DOHH2 (cell line): Measurements from ENCODE around the gene TPM2.

ENCODE experiments used
- H3F3A ChIP-seq: fragments of 200-600 bp; sonication (generic), shearing (Covaris generic); 2 replicates; pipeline ENCODE4 v1.6.0; 2016; ENCODE audit warnings: antibody characterized with exemption, mild to moderate bottlenecking; ENCODE audit not compliant: control insufficient read depth, insufficient read depth
- H3K27ac ChIP-seq: fragments of 200-600 bp; sonication (generic); 2 replicates; pipeline ENCODE4 v1.5.1; 2014; ENCODE audit warnings: low read depth, mild to moderate bottlenecking, low read length, moderate library complexity
- H3K27me3 ChIP-seq: fragments of 200-600 bp; sonication (generic); 2 replicates; pipeline ENCODE4 v1.6.1; 2014; ENCODE audit warnings: mild to moderate bottlenecking, low read length, mixed read lengths; ENCODE audit not compliant: control insufficient read depth
- H3K36me3 ChIP-seq: fragments of 200-600 bp; sonication (generic); 2 replicates; pipeline ENCODE4 v1.6.1; 2014; ENCODE audit warnings: mild to moderate bottlenecking, low read length, moderate library complexity, mixed read lengths; ENCODE audit not compliant: control insufficient read depth
- H3K4me1 ChIP-seq: fragments of 200-600 bp; sonication (generic); 2 replicates; pipeline ENCODE4 v1.6.1; 2014; ENCODE audit warnings: mild to moderate bottlenecking, low read length, mixed read lengths; ENCODE audit not compliant: control insufficient read depth
- H3K4me2 ChIP-seq: fragments of 200-600 bp; sonication (generic); 2 replicates; pipeline ENCODE4 v1.6.0; 2014; ENCODE audit warnings: mild to moderate bottlenecking, low read length, moderate library complexity
- H3K4me3 ChIP-seq: fragments of 200-600 bp; sonication (generic); 2 replicates; pipeline ENCODE4 v1.5.1; 2014; ENCODE audit warnings: mild to moderate bottlenecking, low read length, mixed read lengths
- H3K79me2 ChIP-seq: fragments of 200-600 bp; sonication (generic); 2 replicates; pipeline ENCODE4 v1.6.1; 2014; ENCODE audit warnings: mild to moderate bottlenecking, low read length, mixed read lengths; ENCODE audit not compliant: control insufficient read depth
- H3K9me2 ChIP-seq: fragments of 200-600 bp; sonication (generic); replicated peaks from 2 replicates; pipeline ENCODE4 v1.6.1; 2014; ENCODE audit warnings: mild to moderate bottlenecking, low read length, mixed read lengths; ENCODE audit not compliant: control insufficient read depth
- H3K9me3 ChIP-seq: fragments of 200-600 bp; sonication (generic); 2 replicates; pipeline ENCODE4 v1.6.1; 2014; ENCODE audit warnings: antibody characterized with exemption, low read length, mixed read lengths; ENCODE audit not compliant: control insufficient read depth, insufficient read depth
- H4K20me1 ChIP-seq: fragments of 200-600 bp; sonication (generic); 2 replicates; pipeline ENCODE4 v1.6.0; 2014; ENCODE audit warnings: low read depth, mild to moderate bottlenecking, antibody characterized with exemption, low read length, moderate library complexity; ENCODE audit not compliant: control insufficient read depth, insufficient read depth
- EZH2phosphoT487 ChIP-seq: fragments of 200-600 bp; sonication (generic); IDR thresholded peaks from 2 replicates; pipeline ENCODE4 v1.6.1; 2017; ENCODE audit warnings: borderline replicate concordance, mild to moderate bottlenecking, antibody characterized with exemption, low read length, moderate library complexity, mixed read lengths
- TF ChIP-seq, protein P1 (sequence below): fragments of 200-600 bp; sonication (generic); IDR thresholded peaks from one replicate; pipeline ENCODE4 v1.5.1; 2014; ENCODE audit warnings: antibody characterized with exemption, mild to moderate bottlenecking, low read depth, low read length; ENCODE audit not compliant: poor library complexity, severe bottlenecking

Gene TPM2

DNA sequence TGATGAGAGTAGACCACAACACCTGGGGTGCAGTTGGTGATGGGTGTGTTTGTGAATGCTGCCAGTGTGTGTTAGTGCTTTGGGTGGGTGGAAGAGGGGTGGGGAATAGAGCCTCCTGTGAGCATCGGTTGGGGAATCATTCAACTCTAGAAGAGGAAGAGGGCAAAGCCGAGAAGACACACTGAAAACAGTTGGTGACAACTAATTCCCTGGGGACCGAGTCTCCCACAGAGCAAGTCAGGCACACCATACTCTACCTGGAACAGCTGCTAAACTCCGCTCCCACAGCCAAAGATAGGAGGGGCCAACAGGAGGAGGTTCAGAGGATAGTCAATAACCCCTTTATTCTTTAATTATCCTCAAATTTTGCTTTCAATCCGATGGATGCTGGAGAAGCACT lies 23.2 kb downstream of the TPM2 start:
- H3K4me2 ChIP-seq, result no peak overlapping the region
- H3K4me1 ChIP-seq, result peaks cover 40% of the 10 kb centered on the region
- peaks cover 3% of the 10 kb centered on the region for H3F3A ChIP-seq
- H3K36me3 ChIP-seq, result peaks cover 34% of the 10 kb centered on the region
- H3K9me2 ChIP-seq, result no peaks in the 10 kb centered on the region
- no peak overlapping the region for H3K4me3 ChIP-seq
- no peaks in the 10 kb centered on the region for H3K9me3 ChIP-seq
- TF ChIP-seq, protein P1, sequence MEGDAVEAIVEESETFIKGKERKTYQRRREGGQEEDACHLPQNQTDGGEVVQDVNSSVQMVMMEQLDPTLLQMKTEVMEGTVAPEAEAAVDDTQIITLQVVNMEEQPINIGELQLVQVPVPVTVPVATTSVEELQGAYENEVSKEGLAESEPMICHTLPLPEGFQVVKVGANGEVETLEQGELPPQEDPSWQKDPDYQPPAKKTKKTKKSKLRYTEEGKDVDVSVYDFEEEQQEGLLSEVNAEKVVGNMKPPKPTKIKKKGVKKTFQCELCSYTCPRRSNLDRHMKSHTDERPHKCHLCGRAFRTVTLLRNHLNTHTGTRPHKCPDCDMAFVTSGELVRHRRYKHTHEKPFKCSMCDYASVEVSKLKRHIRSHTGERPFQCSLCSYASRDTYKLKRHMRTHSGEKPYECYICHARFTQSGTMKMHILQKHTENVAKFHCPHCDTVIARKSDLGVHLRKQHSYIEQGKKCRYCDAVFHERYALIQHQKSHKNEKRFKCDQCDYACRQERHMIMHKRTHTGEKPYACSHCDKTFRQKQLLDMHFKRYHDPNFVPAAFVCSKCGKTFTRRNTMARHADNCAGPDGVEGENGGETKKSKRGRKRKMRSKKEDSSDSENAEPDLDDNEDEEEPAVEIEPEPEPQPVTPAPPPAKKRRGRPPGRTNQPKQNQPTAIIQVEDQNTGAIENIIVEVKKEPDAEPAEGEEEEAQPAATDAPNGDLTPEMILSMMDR, result no peak
- no peak for TF ChIP-seq EZH2phosphoT487
- peaks cover 32% of the 10 kb centered on the region for H3K79me2 ChIP-seq
- H4K20me1 ChIP-seq, result no peaks in the 10 kb centered on the region
- H3K27ac ChIP-seq, result no peak overlapping the region
- H3K27me3 ChIP-seq, result no peaks in the 10 kb centered on the region

DNA sequence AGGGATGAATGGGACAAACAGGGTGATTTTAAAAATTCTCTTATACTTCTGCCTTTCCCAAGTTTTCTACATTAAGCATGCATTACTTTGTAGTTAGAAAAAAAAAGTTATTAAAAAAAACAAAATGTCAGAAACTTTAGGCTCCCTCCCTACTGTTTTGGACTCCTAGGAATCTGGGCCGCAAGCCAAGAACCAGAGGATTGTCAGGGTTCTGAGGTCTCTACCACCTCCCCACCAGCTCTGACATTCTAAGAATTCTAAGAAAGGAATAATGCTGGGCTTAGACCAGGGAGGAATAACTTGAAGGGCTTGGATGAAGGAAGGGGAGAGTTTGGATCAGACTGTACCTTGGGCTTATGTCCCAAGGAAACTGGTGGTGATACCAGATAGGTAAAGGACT lies 23.7 kb downstream of the TPM2 start:
- Histone ChIP-seq H3K36me3 (peaks cover 37% of the 10 kb centered on the region), H3K9me3 (no peaks in the 10 kb centered on the region), H3K79me2 (peaks cover 32% of the 10 kb centered on the region), H3K9me2 (no peaks in the 10 kb centered on the region), H3K4me1 (peaks cover 43% of the 10 kb centered on the region), H3K4me3 (no peak overlapping the region), H3K4me2 (no peak overlapping the region), H4K20me1 (no peaks in the 10 kb centered on the region), H3K27ac (no peak overlapping the region), H3F3A (peaks cover 7% of the 10 kb centered on the region), H3K27me3 (no peaks in the 10 kb centered on the region)
- TF ChIP-seq, protein P1, result no peak
- no peak for TF ChIP-seq EZH2phosphoT487

DNA sequence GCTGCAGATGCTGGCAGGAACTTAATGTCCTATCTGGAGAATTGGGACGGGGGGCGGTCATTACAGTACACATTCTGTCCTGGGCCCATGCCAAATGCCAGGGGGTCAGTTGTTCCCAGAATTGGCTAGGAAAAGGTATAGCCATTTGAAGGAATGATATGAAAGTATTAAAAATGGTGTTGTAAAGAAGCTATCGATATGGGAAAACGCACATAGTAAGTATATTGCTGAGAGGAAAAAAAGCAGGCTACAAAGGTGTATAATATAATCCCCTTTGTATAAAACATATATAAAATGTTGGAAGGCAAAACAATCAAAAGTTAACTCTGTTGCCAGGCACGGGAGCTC lies 24.3 kb downstream of the TPM2 start:
- H3K4me1 ChIP-seq, result peaks cover 49% of the 10 kb centered on the region
- TF ChIP-seq, protein P1, result no peak
- no peak for TF ChIP-seq EZH2phosphoT487

More for the DNA sequence above, 24.3 kb downstream of the TPM2 start:
- H3K27me3 ChIP-seq, result no peaks in the 10 kb centered on the region
- H3K79me2 ChIP-seq, result peaks cover 32% of the 10 kb centered on the region
- H3K9me2 ChIP-seq, result no peaks in the 10 kb centered on the region
- H3K4me2 ChIP-seq, result peak overlapping the region; percentile 89
- H3F3A ChIP-seq, result peaks cover 7% of the 10 kb centered on the region
- peak overlapping the region; percentile 70 for H3K27ac ChIP-seq
- H3K9me3 ChIP-seq, result no peaks in the 10 kb centered on the region
- peaks cover 43% of the 10 kb centered on the region for H3K36me3 ChIP-seq
- peak overlapping the region; percentile 83 for H3K4me3 ChIP-seq
- H4K20me1 ChIP-seq, result no peaks in the 10 kb centered on the region
